SU-DHL-6 (cell line): ENCODE results near the gene SEPTIN3.

Experiments
- EZH2phosphoT487 ChIP-seq: fragments of 200-600 bp; sonication (generic), shearing (Covaris generic); conservative IDR thresholded peaks from 2 replicates; pipeline ENCODE4 v1.6.1; 2018; ENCODE audit warnings: mild to moderate bottlenecking, antibody characterized with exemption, low read length, moderate library complexity, mixed read lengths
- TF ChIP-seq, protein P1 (sequence below): fragments of 200-600 bp; sonication (generic); IDR thresholded peaks from one replicate; pipeline ENCODE4 v1.5.1; 2017; ENCODE audit warnings: antibody characterized with exemption, mild to moderate bottlenecking, low read length, moderate library complexity; ENCODE audit not compliant: insufficient read depth, poor library complexity, severe bottlenecking

GRCh38 chr22:41936894-41937169 is 32.4 kb upstream of the SEPTIN3 start:
- TF ChIP-seq, protein P1, sequence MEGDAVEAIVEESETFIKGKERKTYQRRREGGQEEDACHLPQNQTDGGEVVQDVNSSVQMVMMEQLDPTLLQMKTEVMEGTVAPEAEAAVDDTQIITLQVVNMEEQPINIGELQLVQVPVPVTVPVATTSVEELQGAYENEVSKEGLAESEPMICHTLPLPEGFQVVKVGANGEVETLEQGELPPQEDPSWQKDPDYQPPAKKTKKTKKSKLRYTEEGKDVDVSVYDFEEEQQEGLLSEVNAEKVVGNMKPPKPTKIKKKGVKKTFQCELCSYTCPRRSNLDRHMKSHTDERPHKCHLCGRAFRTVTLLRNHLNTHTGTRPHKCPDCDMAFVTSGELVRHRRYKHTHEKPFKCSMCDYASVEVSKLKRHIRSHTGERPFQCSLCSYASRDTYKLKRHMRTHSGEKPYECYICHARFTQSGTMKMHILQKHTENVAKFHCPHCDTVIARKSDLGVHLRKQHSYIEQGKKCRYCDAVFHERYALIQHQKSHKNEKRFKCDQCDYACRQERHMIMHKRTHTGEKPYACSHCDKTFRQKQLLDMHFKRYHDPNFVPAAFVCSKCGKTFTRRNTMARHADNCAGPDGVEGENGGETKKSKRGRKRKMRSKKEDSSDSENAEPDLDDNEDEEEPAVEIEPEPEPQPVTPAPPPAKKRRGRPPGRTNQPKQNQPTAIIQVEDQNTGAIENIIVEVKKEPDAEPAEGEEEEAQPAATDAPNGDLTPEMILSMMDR: no peak
- no peak for TF ChIP-seq EZH2phosphoT487
